Uterus (tissue), 2 donors: ENCODE results near the gene NAV3.

Experiments
- CTCF ChIP-seq, 4 experiments: fragments of 200-600 bp in 2 of 4; fragments of 450-650 bp in 2 of 4; sonication (generic) in 2 of 4; IDR thresholded peaks; one replicate each; pipeline ENCODE4 v1.5.1; 2016 to 2019; ENCODE audit warnings: antibody characterized with exemption in 4 of 4, mild to moderate bottlenecking in 2 of 4, moderate library complexity in 1 of 4
- POLR2A ChIP-seq, 2 donors: fragments of 450-650 bp; IDR thresholded peaks; one replicate each; pipeline ENCODE4 v1.6.1; 2016; ENCODE audit warnings: antibody characterized with exemption in 2 of 2, mild to moderate bottlenecking in 1 of 2, moderate library complexity in 1 of 2

- TF ChIP-seq CTCF (IDR thresholded peaks at IDR 0.05) = no peak
- no peak for TF ChIP-seq POLR2A (IDR thresholded peaks at IDR 0.05)
Measured at GRCh38 chr12:78155546-78155945, 324.9 kb downstream of the NAV3 start.
